ENCODE measurements around the gene ACOT8.
"Not testable (repeated sequence)": the region's sequence is repeated elsewhere in the genome, so short reads cannot be mapped to it uniquely, and the experiment has no call there.

ACOT8 gene

GRCh38 chr20:45835825-45836224 is 21.4 kb downstream of the ACOT8 start:
- in situ Hi-C loops (cut with MboI; ENCODE audit: low sequenced_read_pairs, unreplicated experiment) = no loop called here
- no peak for TF ChIP-seq CTCF (IDR thresholded peaks at IDR 0.05; ENCODE audit: borderline replicate concordance, control extremely low read depth, extremely low read depth, insufficient read depth, missing control alignments)
- no peak for DNase-seq (ENCODE audit: low spot score)

- in situ Hi-C loops (cut with MboI; ENCODE audit: low sequenced_read_pairs, unreplicated experiment) = no loop called here
- no peak for DNase-seq (ENCODE audit: low spot score)
- TF ChIP-seq CTCF (IDR thresholded peaks at IDR 0.05; ENCODE audit: borderline replicate concordance, control extremely low read depth, extremely low read depth, insufficient read depth, missing control alignments) = no peak
These were observed 21.8 kb downstream of the ACOT8 start for GRCh38 chr20:45835329-45835765.

- no peak for DNase-seq (ENCODE audit: low spot score)
- in situ Hi-C loops (cut with MboI; ENCODE audit: low sequenced_read_pairs, unreplicated experiment) = no loop called here
- TF ChIP-seq CTCF (IDR thresholded peaks at IDR 0.05; ENCODE audit: borderline replicate concordance, control extremely low read depth, extremely low read depth, insufficient read depth, missing control alignments) = no peak
These were observed 22.4 kb downstream of the ACOT8 start for GRCh38 chr20:45834797-45835161.

GRCh38 chr20:45833883-45834796 is 23.1 kb downstream of the ACOT8 start:
- TF ChIP-seq CTCF (IDR thresholded peaks at IDR 0.05; ENCODE audit: borderline replicate concordance, control extremely low read depth, extremely low read depth, insufficient read depth, missing control alignments) = no peak
- peak; percentile 85 for DNase-seq (ENCODE audit: low spot score)
- in situ Hi-C loops (cut with MboI; ENCODE audit: low sequenced_read_pairs, unreplicated experiment) = no loop called here

GRCh38 chr20:45833030-45833882 is 23.9 kb downstream of the ACOT8 start, which contains the start of gene SNX21:
Gene SNX21, plus strand, starts transcription at chr20:45833799. Its CDS starts 121 bp downstream, at chr20:45833920.
- TF ChIP-seq CTCF (IDR thresholded peaks at IDR 0.05; ENCODE audit: borderline replicate concordance, control extremely low read depth, extremely low read depth, insufficient read depth, missing control alignments) = no peak
- peak; percentile 77 for DNase-seq (ENCODE audit: low spot score)
- in situ Hi-C loops (cut with MboI; ENCODE audit: low sequenced_read_pairs, unreplicated experiment) = no loop called here

- TF ChIP-seq CTCF (IDR thresholded peaks at IDR 0.05; ENCODE audit: borderline replicate concordance, control extremely low read depth, extremely low read depth, insufficient read depth, missing control alignments) = no peak
- DNase-seq (ENCODE audit: low spot score) = no peak
- in situ Hi-C loops (cut with MboI; ENCODE audit: low sequenced_read_pairs, unreplicated experiment) = no loop called here
These were observed 24.6 kb downstream of the ACOT8 start for GRCh38 chr20:45832619-45833018.

GRCh38 chr20:45829673-45830106 is 27.5 kb downstream of the ACOT8 start:
- in situ Hi-C loops (cut with MboI; ENCODE audit: low sequenced_read_pairs, unreplicated experiment); DNase-seq (ENCODE audit: low spot score): not testable (repeated sequence)

Data from GM13976 (cell line).